HG03558 (cell line): ENCODE data around the gene ZSCAN1.

Source experiments
- ATAC-seq: cut with Tn5 transposase; IDR thresholded peaks from one replicate; pipeline ENCODE4 v1.9.1; 2021; ENCODE audit warnings: moderate number of reproducible peaks; ENCODE audit not compliant: unreplicated experiment; ENCODE audit errors: extremely low read depth

The ZSCAN1 gene

GRCh38 chr19:58038688-58039204 lies 4.9 kb downstream of the ZSCAN1 start:
- no peak for ATAC-seq

- no peak for ATAC-seq
These were observed 7.1 kb downstream of the ZSCAN1 start for GRCh38 chr19:58040751-58041525.

- no peak for ATAC-seq
These were observed 8.9 kb downstream of the ZSCAN1 start for GRCh38 chr19:58042495-58043340.

- no peak for ATAC-seq
These were observed 10.6 kb downstream of the ZSCAN1 start for GRCh38 chr19:58044391-58044790.

- ATAC-seq, result no peak
These were observed 11.1 kb downstream of the ZSCAN1 start for GRCh38 chr19:58044886-58045285.

- no peak for ATAC-seq
These were observed 11.7 kb downstream of the ZSCAN1 start for GRCh38 chr19:58045411-58046050.

GRCh38 chr19:58046856-58047255 lies 13.0 kb downstream of the ZSCAN1 start:
- no peak for ATAC-seq

- ATAC-seq, result no peak
These were observed 13.8 kb downstream of the ZSCAN1 start for GRCh38 chr19:58047672-58048071.

GRCh38 chr19:58052256-58052655 lies 18.4 kb downstream of the ZSCAN1 start:
- no peak for ATAC-seq

- ATAC-seq, result no peak
These were observed 19.8 kb downstream of the ZSCAN1 start for GRCh38 chr19:58053480-58054156.

GRCh38 chr19:58054901-58055874 lies 21.4 kb downstream of the ZSCAN1 start:
- no peak for ATAC-seq

GRCh38 chr19:58056261-58056660 lies 22.4 kb downstream of the ZSCAN1 start:
- ATAC-seq, result no peak

- ATAC-seq, result no peak
These were observed 23.0 kb downstream of the ZSCAN1 start for GRCh38 chr19:58056861-58057260.

GRCh38 chr19:58058467-58058866 lies 24.6 kb downstream of the ZSCAN1 start:
- ATAC-seq, result no peak

- ATAC-seq, result no peak
These were observed 25.3 kb downstream of the ZSCAN1 start, which contains the start of gene ZNF135 for GRCh38 chr19:58059003-58059670. Gene ZNF135, plus strand, starts transcription at chr19:58059282. Its CDS starts 721 bp downstream, at chr19:58060003.

GRCh38 chr19:58059671-58060078 lies 25.9 kb downstream of the ZSCAN1 start:
- ATAC-seq, result no peak

GRCh38 chr19:58060231-58060630 lies 26.4 kb downstream of the ZSCAN1 start:
- ATAC-seq, result no peak

- no peak for ATAC-seq
These were observed 29.9 kb downstream of the ZSCAN1 start for GRCh38 chr19:58063712-58064111.
